ENCODE measurements around the gene TMEM184A. TPM values are rescaled to one million over a fixed set of nuclear protein-coding genes. Genes with fewer than 3 reads are reported as not detected.

The TMEM184A gene
- total RNA-seq, 4 donors from 2014 or later = 0.29 to 2.8 (median 0.64) TPM; not detected in 1

GRCh38 chr7:1599640-1600395 is 43.8 kb upstream of the TMEM184A start:
- no peaks in the 10 kb centered on the region for H3K9me3 ChIP-seq
- DNase-seq = no peak
- H3K27me3 ChIP-seq = peaks cover 0 to 10% of the 10 kb centered on the region in 2 donors
- no peak overlapping the region for H3K27ac ChIP-seq
- H3K4me1 ChIP-seq = no peaks in the 10 kb centered on the region
- no peak for TF ChIP-seq POLR2A (IDR thresholded peaks at IDR 0.05)
- intact Hi-C loops (cut with DNase I; ENCODE audit: low total_unique reads) = no loop called here
- H3K36me3 ChIP-seq = no peaks in the 10 kb centered on the region
- H3K4me3 ChIP-seq = no peak overlapping the region

GRCh38 chr7:1598961-1599639 is 43.1 kb upstream of the TMEM184A start:
- intact Hi-C loops (cut with DNase I; ENCODE audit: low total_unique reads) = no loop called here
- peaks cover 0 to 10% of the 10 kb centered on the region in 2 donors for H3K27me3 ChIP-seq
- no peak overlapping the region for H3K27ac ChIP-seq
- H3K36me3 ChIP-seq = no peaks in the 10 kb centered on the region
- H3K4me3 ChIP-seq = no peak overlapping the region
- TF ChIP-seq CTCF (IDR thresholded peaks at IDR 0.05) (no peak), POLR2A (IDR thresholded peaks at IDR 0.05) (no peak)
- no peak for DNase-seq
- H3K4me1 ChIP-seq = no peaks in the 10 kb centered on the region
- H3K9me3 ChIP-seq = no peaks in the 10 kb centered on the region

- no peak for DNase-seq
- no peaks in the 10 kb centered on the region for H3K36me3 ChIP-seq
- intact Hi-C loops (cut with DNase I; ENCODE audit: low total_unique reads) = no loop called here
- peaks cover 0 to 10% of the 10 kb centered on the region in 2 donors for H3K27me3 ChIP-seq
- no peak overlapping the region for H3K4me3 ChIP-seq
- no peaks in the 10 kb centered on the region for H3K4me1 ChIP-seq
- no peaks in the 10 kb centered on the region for H3K9me3 ChIP-seq
- no peak overlapping the region for H3K27ac ChIP-seq
- no peak for TF ChIP-seq POLR2A (IDR thresholded peaks at IDR 0.05)
- TF ChIP-seq CTCF (IDR thresholded peaks at IDR 0.05) = no peak
These were observed 42.3 kb upstream of the TMEM184A start for GRCh38 chr7:1598286-1598685.

GRCh38 chr7:1597791-1598190 is 41.8 kb upstream of the TMEM184A start:
- no peak overlapping the region for H3K27ac ChIP-seq
- intact Hi-C loops (cut with DNase I; ENCODE audit: low total_unique reads) = no loop called here
- H3K9me3 ChIP-seq = no peaks in the 10 kb centered on the region
- TF ChIP-seq CTCF (IDR thresholded peaks at IDR 0.05) (no peak), POLR2A (IDR thresholded peaks at IDR 0.05) (no peak)
- H3K4me3 ChIP-seq = no peak overlapping the region
- DNase-seq = no peak
- H3K36me3 ChIP-seq = no peaks in the 10 kb centered on the region
- H3K4me1 ChIP-seq = no peaks in the 10 kb centered on the region
- peaks cover 0 to 10% of the 10 kb centered on the region in 2 donors for H3K27me3 ChIP-seq

- H3K27ac ChIP-seq = no peak overlapping the region
- peaks cover 0 to 12% of the 10 kb centered on the region in 2 donors for H3K27me3 ChIP-seq
- intact Hi-C loops (cut with DNase I; ENCODE audit: low total_unique reads) = no loop called here
- H3K4me1 ChIP-seq = no peaks in the 10 kb centered on the region
- no peaks in the 10 kb centered on the region for H3K9me3 ChIP-seq
- H3K4me3 ChIP-seq = no peak overlapping the region
- TF ChIP-seq CTCF (IDR thresholded peaks at IDR 0.05) = no peak
- TF ChIP-seq POLR2A (IDR thresholded peaks at IDR 0.05) = no peak
- H3K36me3 ChIP-seq = no peaks in the 10 kb centered on the region
- no peak for DNase-seq
These were observed 41.2 kb upstream of the TMEM184A start for GRCh38 chr7:1597066-1597760.

Data from uterus (tissue), 4 donors.